Gastrocnemius medialis (tissue), 4 donors: ENCODE results near the gene CLEC11A. TPM values are rescaled to one million over a fixed set of nuclear protein-coding genes. Genes with fewer than 3 reads are reported as not detected.

Experiments used
- ATAC-seq, 2 donors: fragments of 150-250 bp; one replicate each; pipeline ENCODE4 v1.9.1; 2016
- DNase-seq, 2 donors: peaks; one replicate each; pipeline ENCODE4 v3.0.0-alpha.2; 2019
- H3K27ac ChIP-seq, 4 donors: fragments of 200-600 bp; sonication (generic); 1 replicate in 1 of 4; 2 replicates in 3 of 4; pipeline ENCODE4 v1.5.1; 2016 to 2018; ENCODE audit warnings: mild to moderate bottlenecking in 2 of 4, moderate library complexity in 1 of 4
- H3K27me3 ChIP-seq, 3 donors: fragments of 200-600 bp; sonication (generic) in 2 of 3; 1 replicate in 1 of 3; 2 replicates in 2 of 3; pipeline versions ENCODE4 v1.5.1 to v1.6.0; 2016 to 2019; ENCODE audit warnings: mild to moderate bottlenecking in 1 of 3, moderate library complexity in 1 of 3
- H3K36me3 ChIP-seq, 2 donors: fragments of 200-600 bp; sonication (generic) in 1 of 2; one replicate each; pipeline ENCODE4 v1.5.1; 2017 to 2018
- H3K4me1 ChIP-seq, 2 donors: fragments of 200-600 bp; sonication (generic) in 1 of 2; one replicate each; pipeline ENCODE4 v1.5.1; 2016 to 2017; ENCODE audit warnings: mild to moderate bottlenecking in 2 of 2
- H3K4me3 ChIP-seq, 4 donors: fragments of 200-600 bp; sonication (generic) in 3 of 4; 1 replicate in 1 of 4; 2 replicates in 3 of 4; pipeline ENCODE4 v1.5.1; 2016 to 2019; ENCODE audit warnings: mild to moderate bottlenecking in 2 of 4
- H3K9me3 ChIP-seq, 3 donors: fragments of 200-600 bp; sonication (generic) in 2 of 3; 1 replicate in 1 of 3; 2 replicates in 2 of 3; pipeline ENCODE4 v1.5.1; 2016 to 2019
- POLR2A ChIP-seq, 2 donors: fragments of 450-650 bp; IDR thresholded peaks; one replicate each; pipeline ENCODE4 v1.6.1; 2017; ENCODE audit warnings: antibody characterized with exemption in 2 of 2, mild to moderate bottlenecking in 2 of 2, moderate library complexity in 2 of 2
- in situ Hi-C, 4 donors: fragments of 200-750 bp; cut with MboI; loops; one replicate each; pipeline versions ENCODE4 v1.15.0 to v1.8.0; 2017; ENCODE audit warnings: low sequenced_read_pairs in 4 of 4
- intact Hi-C: fragments of 100-400 bp; cut with DNase I; formaldehyde crosslinking; loops from one replicate; pipeline ENCODE4 v1.15.1; 2023; ENCODE audit warnings: low total_unique reads
- total RNA-seq, 4 donors: library from RNA; depleted of rRNA; stranded (reverse); fragments of >200 nt; gene quantifications; one replicate each; pipeline versions ENCODE4 v1.1.0 to v1.2.3, GENCODE V29; 2016
- TF ChIP-seq, protein P1 (sequence below), 5 experiments: fragments of 450-650 bp in 3 of 5; fragments of 200-600 bp in 2 of 5; sonication (generic) in 2 of 5; IDR thresholded peaks in 4 of 5; conservative IDR thresholded peaks in 1 of 5; 1 replicate in 4 of 5; 2 replicates in 1 of 5; pipeline ENCODE4 v1.5.1; 2016 to 2019; ENCODE audit warnings: antibody characterized with exemption in 5 of 5, mild to moderate bottlenecking in 3 of 5, moderate library complexity in 3 of 5

Gene CLEC11A, protein sequence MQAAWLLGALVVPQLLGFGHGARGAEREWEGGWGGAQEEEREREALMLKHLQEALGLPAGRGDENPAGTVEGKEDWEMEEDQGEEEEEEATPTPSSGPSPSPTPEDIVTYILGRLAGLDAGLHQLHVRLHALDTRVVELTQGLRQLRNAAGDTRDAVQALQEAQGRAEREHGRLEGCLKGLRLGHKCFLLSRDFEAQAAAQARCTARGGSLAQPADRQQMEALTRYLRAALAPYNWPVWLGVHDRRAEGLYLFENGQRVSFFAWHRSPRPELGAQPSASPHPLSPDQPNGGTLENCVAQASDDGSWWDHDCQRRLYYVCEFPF
- 1 to 10 TPM; 2.1 to 5.0 (median 2.7) TPM for total RNA-seq

DNA sequence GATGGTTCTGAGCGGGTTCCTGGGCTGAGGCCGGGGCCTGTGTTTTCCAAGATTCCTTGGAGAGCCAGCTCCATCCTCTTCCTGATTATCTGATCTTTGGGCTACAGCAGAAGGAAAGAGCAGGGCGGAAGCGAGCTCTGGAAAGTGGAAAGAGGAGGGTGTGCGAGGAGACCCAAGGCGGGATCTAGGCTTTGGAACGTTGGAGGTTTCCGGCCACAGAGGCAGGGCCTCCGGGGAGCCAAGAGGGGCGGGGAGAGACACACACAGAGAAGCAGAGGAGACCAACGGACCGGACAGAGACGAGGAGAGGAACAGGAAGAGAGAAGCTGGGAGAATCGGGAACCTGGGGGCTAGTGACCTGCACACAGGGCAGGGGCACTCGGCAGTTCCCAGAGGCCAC lies at the start of gene CLEC11A:
Gene CLEC11A (plus strand): TSS at position 296 of the 400 bp plus-strand sequence. CDS start 162 bp downstream, outside the sequence.
- in situ Hi-C loops = no loop called here
- no peak for ATAC-seq
- TF ChIP-seq, protein P1, sequence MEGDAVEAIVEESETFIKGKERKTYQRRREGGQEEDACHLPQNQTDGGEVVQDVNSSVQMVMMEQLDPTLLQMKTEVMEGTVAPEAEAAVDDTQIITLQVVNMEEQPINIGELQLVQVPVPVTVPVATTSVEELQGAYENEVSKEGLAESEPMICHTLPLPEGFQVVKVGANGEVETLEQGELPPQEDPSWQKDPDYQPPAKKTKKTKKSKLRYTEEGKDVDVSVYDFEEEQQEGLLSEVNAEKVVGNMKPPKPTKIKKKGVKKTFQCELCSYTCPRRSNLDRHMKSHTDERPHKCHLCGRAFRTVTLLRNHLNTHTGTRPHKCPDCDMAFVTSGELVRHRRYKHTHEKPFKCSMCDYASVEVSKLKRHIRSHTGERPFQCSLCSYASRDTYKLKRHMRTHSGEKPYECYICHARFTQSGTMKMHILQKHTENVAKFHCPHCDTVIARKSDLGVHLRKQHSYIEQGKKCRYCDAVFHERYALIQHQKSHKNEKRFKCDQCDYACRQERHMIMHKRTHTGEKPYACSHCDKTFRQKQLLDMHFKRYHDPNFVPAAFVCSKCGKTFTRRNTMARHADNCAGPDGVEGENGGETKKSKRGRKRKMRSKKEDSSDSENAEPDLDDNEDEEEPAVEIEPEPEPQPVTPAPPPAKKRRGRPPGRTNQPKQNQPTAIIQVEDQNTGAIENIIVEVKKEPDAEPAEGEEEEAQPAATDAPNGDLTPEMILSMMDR (IDR thresholded peaks at IDR 0.05 in 4 of 5, conservative IDR thresholded peaks at IDR 0.05 in 1 of 5) = no peak
- no peak for TF ChIP-seq POLR2A (IDR thresholded peaks at IDR 0.05)
- peak within 1 kb of the TSS in 3 of 4 donors; percentile 16 to 46 (median 21) for H3K27ac ChIP-seq
- no peak for DNase-seq
- no peaks in the 10 kb centered on the region for H3K9me3 ChIP-seq
- peaks cover 19 to 62% (median 52%) of the 10 kb centered on the region in 3 donors for H3K27me3 ChIP-seq
- intact Hi-C loops = no loop called here
- peaks cover 0 to 16% of the 10 kb centered on the region in 2 donors for H3K4me1 ChIP-seq
- peak within 1 kb of the TSS; percentile 51 to 58 (median 56) for H3K4me3 ChIP-seq
- no peaks in the 10 kb centered on the region for H3K36me3 ChIP-seq

DNA sequence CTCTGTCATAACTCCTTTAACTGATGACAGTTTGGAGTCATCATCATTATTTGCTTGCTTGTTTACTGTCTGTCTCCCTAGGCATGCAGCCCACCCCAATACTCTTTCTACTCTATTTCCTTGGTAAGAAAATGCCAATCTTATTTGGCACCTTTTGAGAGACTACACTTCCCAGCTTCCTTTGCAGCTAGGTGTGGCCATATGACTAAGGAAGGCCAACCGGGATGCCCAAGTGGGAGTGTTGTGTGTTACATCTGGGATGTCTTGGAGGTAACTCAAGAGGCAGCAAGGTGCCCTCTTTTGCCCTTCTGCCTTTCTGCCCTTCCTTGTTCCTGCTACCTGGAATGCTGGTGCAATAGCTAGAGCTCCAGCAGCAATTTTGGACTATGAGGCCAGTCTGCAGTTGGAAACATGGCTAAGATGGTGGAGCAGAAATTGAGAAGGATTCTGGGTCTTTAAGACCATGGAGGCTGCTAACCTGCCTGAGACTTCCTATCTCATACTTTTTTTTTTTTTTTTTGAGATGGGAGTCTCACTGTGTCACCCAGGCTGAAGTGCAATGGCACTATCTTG lies 46.5 kb upstream of the CLEC11A start:
- Histone ChIP-seq H3K27ac (no peak overlapping the region), H3K4me1 (no peaks in the 10 kb centered on the region), H3K4me3 (no peak overlapping the region), H3K9me3 (no peaks in the 10 kb centered on the region), H3K27me3 (peaks cover 0 to 16% (median 7%) of the 10 kb centered on the region in 3 donors), H3K36me3 (no peaks in the 10 kb centered on the region)
- no peak for TF ChIP-seq POLR2A (IDR thresholded peaks at IDR 0.05)
- TF ChIP-seq, protein P1 (IDR thresholded peaks at IDR 0.05 in 4 of 5, conservative IDR thresholded peaks at IDR 0.05 in 1 of 5) = no peak
- intact Hi-C loops = no loop called here
- ATAC-seq (no peak), DNase-seq (no peak)
- in situ Hi-C loops = no loop called here

DNA sequence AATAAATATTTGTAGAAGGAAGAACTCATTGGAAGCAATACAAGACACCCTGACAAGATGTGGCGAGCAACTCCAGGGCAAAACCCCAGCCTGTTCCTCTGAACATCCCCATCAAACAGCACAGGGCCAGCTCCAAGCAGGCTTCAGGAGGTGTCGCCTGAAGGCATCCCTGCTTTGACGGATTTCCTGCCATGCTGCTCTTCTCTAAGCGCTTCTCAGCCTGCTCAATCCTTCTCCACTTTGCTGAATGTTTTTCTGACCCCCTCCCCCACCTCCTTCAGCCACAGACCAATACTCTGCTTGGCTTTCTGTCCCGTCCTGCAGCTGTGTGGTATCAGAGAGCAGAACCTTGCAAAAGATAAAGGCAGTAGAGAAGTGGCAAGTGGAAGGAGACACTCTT lies 45.5 kb upstream of the CLEC11A start:
- in situ Hi-C loops (no loop called here), intact Hi-C loops (no loop called here)
- Histone ChIP-seq H3K4me1 (no peaks in the 10 kb centered on the region), H3K27me3 (peaks cover 0 to 14% (median 4%) of the 10 kb centered on the region in 3 donors), H3K9me3 (no peaks in the 10 kb centered on the region), H3K36me3 (no peaks in the 10 kb centered on the region), H3K4me3 (no peak overlapping the region), H3K27ac (no peak overlapping the region)
- DNase-seq (no peak), ATAC-seq (no peak)
- TF ChIP-seq, protein P1 (IDR thresholded peaks at IDR 0.05 in 4 of 5, conservative IDR thresholded peaks at IDR 0.05 in 1 of 5) = no peak
- no peak for TF ChIP-seq POLR2A (IDR thresholded peaks at IDR 0.05)

DNA sequence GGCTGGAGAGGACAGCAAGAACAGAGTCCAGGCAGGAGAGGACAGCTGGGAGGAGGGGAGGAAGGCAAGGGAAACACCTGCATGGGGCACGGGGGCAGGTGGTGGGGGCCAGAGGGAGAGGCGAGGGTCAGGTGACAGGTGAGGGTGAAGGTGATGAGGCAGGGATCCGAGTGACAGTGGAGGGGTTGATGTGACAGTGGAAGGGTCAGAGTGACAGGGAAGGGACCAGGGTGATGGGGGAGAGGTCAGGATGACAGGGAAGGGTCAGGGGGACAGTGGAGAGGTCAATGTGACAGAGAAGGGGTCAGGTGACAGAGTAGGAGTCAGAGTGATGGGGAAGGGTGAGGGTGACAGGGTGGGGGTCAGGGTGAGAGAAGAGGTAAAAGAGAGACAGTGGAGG lies 44.8 kb upstream of the CLEC11A start:
- Histone ChIP-seq H3K36me3 (no peaks in the 10 kb centered on the region), H3K4me3 (no peak overlapping the region), H3K27ac (no peak overlapping the region), H3K4me1 (no peaks in the 10 kb centered on the region), H3K27me3 (peaks cover 0 to 15% (median 4%) of the 10 kb centered on the region in 3 donors), H3K9me3 (no peaks in the 10 kb centered on the region)
- DNase-seq (no peak), ATAC-seq (no peak)
- TF ChIP-seq POLR2A (IDR thresholded peaks at IDR 0.05) = no peak
- TF ChIP-seq, protein P1 (IDR thresholded peaks at IDR 0.05 in 4 of 5, conservative IDR thresholded peaks at IDR 0.05 in 1 of 5) = no peak
- in situ Hi-C loops = no loop called here
- intact Hi-C loops = no loop called here
